ENCODE measurements around the gene SPATA3. TPM values are rescaled to one million over a fixed set of nuclear protein-coding genes. Genes with fewer than 3 reads are reported as not detected.

Gene SPATA3
- polyA plus RNA-seq, 3 donors: not detected

GRCh38 chr2:231038483-231039293 is 42.8 kb downstream of the SPATA3 start:
- 25% methylated on average over 12 of the region's 21 CpGs for WGBS (ENCODE audit: insufficient coverage)
- no peak overlapping the region for H2AFZ ChIP-seq (ENCODE audit: insufficient read depth, low read depth, low read length, poor library complexity, severe bottlenecking)
- no peak overlapping the region for H3K27ac Mint-ChIP-seq
- peaks cover 4% of the 10 kb centered on the region for H3K4me1 Mint-ChIP-seq
- no peaks in the 10 kb centered on the region for H4K20me1 ChIP-seq (ENCODE audit: insufficient read depth, low read length)
- H3K27me3 ChIP-seq (ENCODE audit: control insufficient read depth in 2 of 2, insufficient read depth in 2 of 2, low read length in 2 of 2): peaks cover 38 to 56% of the 10 kb centered on the region in 2 donors
- H3K36me3 Mint-ChIP-seq: no peaks in the 10 kb centered on the region
- peak overlapping the region; percentile 24 to 59 for H3K4me3 Mint-ChIP-seq
- TF ChIP-seq, protein P1, sequence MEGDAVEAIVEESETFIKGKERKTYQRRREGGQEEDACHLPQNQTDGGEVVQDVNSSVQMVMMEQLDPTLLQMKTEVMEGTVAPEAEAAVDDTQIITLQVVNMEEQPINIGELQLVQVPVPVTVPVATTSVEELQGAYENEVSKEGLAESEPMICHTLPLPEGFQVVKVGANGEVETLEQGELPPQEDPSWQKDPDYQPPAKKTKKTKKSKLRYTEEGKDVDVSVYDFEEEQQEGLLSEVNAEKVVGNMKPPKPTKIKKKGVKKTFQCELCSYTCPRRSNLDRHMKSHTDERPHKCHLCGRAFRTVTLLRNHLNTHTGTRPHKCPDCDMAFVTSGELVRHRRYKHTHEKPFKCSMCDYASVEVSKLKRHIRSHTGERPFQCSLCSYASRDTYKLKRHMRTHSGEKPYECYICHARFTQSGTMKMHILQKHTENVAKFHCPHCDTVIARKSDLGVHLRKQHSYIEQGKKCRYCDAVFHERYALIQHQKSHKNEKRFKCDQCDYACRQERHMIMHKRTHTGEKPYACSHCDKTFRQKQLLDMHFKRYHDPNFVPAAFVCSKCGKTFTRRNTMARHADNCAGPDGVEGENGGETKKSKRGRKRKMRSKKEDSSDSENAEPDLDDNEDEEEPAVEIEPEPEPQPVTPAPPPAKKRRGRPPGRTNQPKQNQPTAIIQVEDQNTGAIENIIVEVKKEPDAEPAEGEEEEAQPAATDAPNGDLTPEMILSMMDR (IDR thresholded peaks at IDR 0.05): no peak
- no peak overlapping the region for H3K27ac ChIP-seq (ENCODE audit: low read depth in 1 of 2, low read length in 2 of 2)
- no peak overlapping the region for H3K4me3 ChIP-seq (replicated peaks in 1 of 3; ENCODE audit: low read depth in 2 of 3, low read length in 3 of 3)
- H3K36me3 ChIP-seq (replicated peaks in 1 of 2; ENCODE audit: control insufficient read depth in 1 of 2, insufficient read depth in 2 of 2, low read length in 2 of 2): no peaks in the 10 kb centered on the region
- intact Hi-C loops (cut with micrococcal nuclease): no loop called here
- no peak for DNase-seq
- H3K9me3 ChIP-seq (replicated peaks in 1 of 2; ENCODE audit: control insufficient read depth in 1 of 2, insufficient read depth in 1 of 2, low read length in 2 of 2): peaks cover 0 to 19% of the 10 kb centered on the region in 2 donors
- peaks cover 0 to 2% of the 10 kb centered on the region in 2 donors for H3K4me1 ChIP-seq (ENCODE audit: control insufficient read depth in 1 of 2, insufficient read depth in 2 of 2, low read length in 2 of 2)
- no peaks in the 10 kb centered on the region for H3K79me2 ChIP-seq (ENCODE audit: insufficient read depth, low read length)
- no peak overlapping the region for H3K9ac ChIP-seq (ENCODE audit: insufficient read depth, low read length, poor library complexity, severe bottlenecking)
- H3K27me3 Mint-ChIP-seq (ENCODE audit: low read depth in 3 of 3): peaks cover 48 to 77% (median 65%) of the 10 kb centered on the region in 3 donors
- H3K4me2 ChIP-seq (replicated peaks; ENCODE audit: extremely low read depth, low read length, poor library complexity, severe bottlenecking): no peak overlapping the region
- H3K9me3 Mint-ChIP-seq: peaks cover 0 to 10% (median 2%) of the 10 kb centered on the region in 7 donors

- no peak overlapping the region for H3K4me2 ChIP-seq (replicated peaks; ENCODE audit: extremely low read depth, low read length, poor library complexity, severe bottlenecking)
- H3K36me3 ChIP-seq (replicated peaks in 1 of 2; ENCODE audit: control insufficient read depth in 1 of 2, insufficient read depth in 2 of 2, low read length in 2 of 2): no peaks in the 10 kb centered on the region
- no peak overlapping the region for H3K27ac ChIP-seq (ENCODE audit: low read depth in 1 of 2, low read length in 2 of 2)
- peaks cover 0 to 2% of the 10 kb centered on the region in 2 donors for H3K4me1 ChIP-seq (ENCODE audit: control insufficient read depth in 1 of 2, insufficient read depth in 2 of 2, low read length in 2 of 2)
- no peak overlapping the region for H3K4me3 ChIP-seq (replicated peaks in 1 of 3; ENCODE audit: low read depth in 2 of 3, low read length in 3 of 3)
- H3K79me2 ChIP-seq (ENCODE audit: insufficient read depth, low read length): no peaks in the 10 kb centered on the region
- no peak overlapping the region for H3K27ac Mint-ChIP-seq
- peaks cover 46 to 74% (median 61%) of the 10 kb centered on the region in 3 donors for H3K27me3 Mint-ChIP-seq (ENCODE audit: low read depth in 3 of 3)
- peaks cover 0 to 10% (median 2%) of the 10 kb centered on the region in 7 donors for H3K9me3 Mint-ChIP-seq
- no peaks in the 10 kb centered on the region for H3K36me3 Mint-ChIP-seq
- H3K4me3 Mint-ChIP-seq: peak overlapping the region in 1 of 2 donors; percentile 59
- no CpG with 5 or more reads among the region's 6 CpGs for WGBS (ENCODE audit: insufficient coverage)
- TF ChIP-seq, protein P1 (IDR thresholded peaks at IDR 0.05): no peak
- intact Hi-C loops (cut with micrococcal nuclease): no loop called here
- DNase-seq: no peak
- H3K9me3 ChIP-seq (replicated peaks in 1 of 2; ENCODE audit: control insufficient read depth in 1 of 2, insufficient read depth in 1 of 2, low read length in 2 of 2): peaks cover 0 to 19% of the 10 kb centered on the region in 2 donors
- no peak overlapping the region for H2AFZ ChIP-seq (ENCODE audit: insufficient read depth, low read depth, low read length, poor library complexity, severe bottlenecking)
- no peak overlapping the region for H3K9ac ChIP-seq (ENCODE audit: insufficient read depth, low read length, poor library complexity, severe bottlenecking)
- H3K27me3 ChIP-seq (ENCODE audit: control insufficient read depth in 2 of 2, insufficient read depth in 2 of 2, low read length in 2 of 2): peaks cover 38 to 56% of the 10 kb centered on the region in 2 donors
- H3K4me1 Mint-ChIP-seq: peaks cover 4% of the 10 kb centered on the region
- H4K20me1 ChIP-seq (ENCODE audit: insufficient read depth, low read length): no peaks in the 10 kb centered on the region
Measured at GRCh38 chr2:231039294-231039664, 43.4 kb downstream of the SPATA3 start.

Data from CD14-positive monocyte (primary cell).